ENCODE results near the gene GNAT2. TPM values are rescaled to one million over a fixed set of nuclear protein-coding genes. Genes with fewer than 3 reads are reported as not detected.

Gene GNAT2
- 0.38 TPM in 1 of 2 replicates, not detected in the other for total RNA-seq (ENCODE audit: low replicate concordance)

DNA sequence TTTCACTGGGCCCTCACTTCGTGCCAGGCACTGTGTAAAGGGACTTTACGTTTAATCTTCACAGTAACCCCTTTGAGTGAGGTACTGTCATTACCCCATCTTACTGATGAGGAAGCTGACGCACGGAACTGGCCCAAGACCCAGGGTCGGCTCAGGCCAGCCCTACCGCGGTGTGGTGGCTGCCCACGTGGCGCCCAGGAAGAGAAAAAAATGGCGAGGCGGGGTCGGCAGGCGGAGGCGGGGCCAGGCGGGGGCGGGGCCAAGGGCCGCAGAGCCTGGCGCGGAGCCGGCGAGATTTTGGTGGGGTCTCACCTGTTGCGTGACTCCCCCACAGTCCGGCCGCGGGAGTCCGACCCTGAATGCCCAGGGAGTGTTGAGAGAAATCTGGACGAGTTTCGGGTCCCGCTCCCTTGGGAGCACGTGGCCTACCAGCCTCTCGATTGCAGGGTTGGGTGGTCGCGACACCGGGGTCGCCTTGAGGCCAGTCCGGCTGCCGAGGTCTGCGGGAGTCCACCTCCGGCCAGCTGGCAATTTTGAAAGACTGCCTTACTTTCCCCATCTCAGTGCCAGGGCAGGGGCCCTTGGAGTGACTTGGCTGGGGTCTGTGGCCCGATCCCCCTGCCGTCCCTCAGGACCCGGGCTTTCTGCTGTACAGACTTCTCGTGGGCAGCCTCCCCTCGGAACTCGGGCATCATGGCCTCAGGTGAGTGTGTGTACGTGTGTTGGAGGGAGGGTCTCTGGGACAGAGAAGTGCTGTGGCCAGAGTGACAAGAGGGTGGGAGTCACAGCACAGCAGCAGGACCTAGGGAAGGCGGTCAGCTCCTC, at the start of gene GNAT2, which contains the start of gene AMPD2:
TSS of gene GNAT2 (minus strand) at position 41 of the 825 bp plus-strand sequence. CDS start 6,746 bp downstream, outside the sequence.
TSS of gene AMPD2 (plus strand) at position 262 of the 825 bp plus-strand sequence. CDS start 1,339 bp downstream, outside the sequence.

DNA sequence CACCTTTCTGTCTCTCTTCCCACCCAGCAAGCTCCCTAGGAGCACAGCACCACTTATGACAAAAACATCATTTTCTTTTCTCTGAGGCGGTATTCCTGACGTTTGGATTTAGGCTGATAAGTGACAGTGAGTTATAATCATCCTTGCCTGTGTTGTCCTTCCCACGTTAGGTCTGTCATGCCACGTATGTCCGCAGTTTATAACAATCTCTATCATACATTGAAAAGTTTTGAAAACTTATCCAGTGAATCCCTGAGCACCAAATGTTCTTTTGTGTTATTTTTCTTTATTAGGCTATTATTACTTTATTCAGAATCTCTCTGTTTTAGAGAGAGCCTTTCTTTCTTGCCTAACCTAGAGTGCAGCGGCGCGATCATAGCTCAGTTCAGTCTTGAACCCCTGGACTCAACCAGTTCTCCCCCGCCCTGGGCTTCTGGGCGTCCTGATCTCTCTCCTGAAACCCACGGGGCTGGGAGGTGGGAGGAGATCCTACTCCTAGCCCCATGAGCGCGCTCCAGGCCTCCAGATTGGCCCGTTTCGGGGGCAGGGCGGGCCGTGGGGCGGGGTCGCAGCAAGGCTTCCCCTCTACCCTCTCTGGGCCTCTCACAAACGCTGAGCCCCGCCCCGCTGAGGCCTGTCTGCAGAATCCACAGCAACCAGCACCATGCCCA, 48.2 kb upstream of the GNAT2 start, which contains the start of gene GSTM2:
TSS of gene GSTM2 (plus strand) at position 606 of the 671 bp plus-strand sequence. CDS start at position 665, 59 bp downstream.

DNA sequence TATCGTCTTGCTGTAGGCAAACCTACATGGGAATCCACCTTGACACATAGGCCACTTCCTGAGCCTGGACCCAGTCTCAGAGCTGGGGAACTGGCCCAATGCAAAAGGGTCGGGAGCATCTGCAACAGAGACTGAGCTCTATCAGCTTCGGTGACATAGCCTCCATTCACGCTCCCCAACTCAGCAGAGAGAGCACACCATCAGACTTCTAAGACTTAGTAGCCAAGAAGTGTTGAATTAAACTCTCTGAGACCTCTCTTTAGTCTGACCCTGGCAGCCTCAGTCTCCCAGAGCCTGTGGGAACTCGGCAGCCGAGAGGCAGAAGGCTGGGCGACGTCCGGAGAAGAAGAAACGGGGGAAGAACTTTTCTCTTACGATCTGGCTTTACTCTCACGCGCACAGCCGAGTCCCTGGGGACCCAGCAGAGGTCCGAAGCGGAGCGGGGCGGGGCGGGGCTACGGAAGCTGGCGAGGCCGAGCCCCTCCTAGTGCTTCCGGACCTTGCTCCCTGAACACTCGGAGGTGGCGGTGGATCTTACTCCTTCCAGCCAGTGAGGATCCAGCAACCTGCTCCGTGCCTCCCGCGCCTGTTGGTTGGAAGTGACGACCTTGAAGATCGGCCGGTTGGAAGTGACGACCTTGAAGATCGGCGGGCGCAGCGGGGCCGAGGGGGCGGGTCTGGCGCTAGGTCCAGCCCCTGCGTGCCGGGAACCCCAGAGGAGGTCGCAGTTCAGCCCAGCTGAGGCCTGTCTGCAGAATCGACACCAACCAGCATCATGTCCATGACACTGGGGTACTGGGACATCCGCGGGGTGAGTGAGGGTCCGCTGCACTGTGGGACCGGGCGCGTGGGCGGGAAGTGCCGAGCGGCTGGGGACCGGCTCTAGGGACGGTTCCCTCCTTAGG, 36.5 kb upstream of the GNAT2 start, which contains the start of gene GSTM4:
TSS of gene GSTM4 (plus strand) at position 485 of the 905 bp plus-strand sequence. CDS start at position 776, 291 bp downstream.

Other genes starting within 250 kb of the GNAT2 start
- 8.2 and 9.7 TPM in 2 replicates for gene SORT1, start 221.7 kb downstream of the GNAT2 start, total RNA-seq (ENCODE audit: low replicate concordance)
- 49.5 and 49.8 TPM in 2 replicates for gene PSMA5, start 193.2 kb downstream of the GNAT2 start, total RNA-seq (ENCODE audit: low replicate concordance)
- gene SYPL2, start 153.1 kb downstream of the GNAT2 start, total RNA-seq (ENCODE audit: low replicate concordance) = 1.8 TPM in 1 of 2 replicates, not detected in the other
- 0.90 and 2.0 TPM in 2 replicates for gene ATXN7L2, start 135.7 kb downstream of the GNAT2 start, total RNA-seq (ENCODE audit: low replicate concordance)
- gene CYB561D1, start 125.5 kb downstream of the GNAT2 start, total RNA-seq (ENCODE audit: low replicate concordance) = 3.2 and 4.3 TPM in 2 replicates
- 0.15 and 2.1 TPM in 2 replicates for gene AMIGO1, start 109.9 kb downstream of the GNAT2 start, total RNA-seq (ENCODE audit: low replicate concordance)
- not detected in 2 replicates for gene GPR61, start 79.7 kb downstream of the GNAT2 start, total RNA-seq (ENCODE audit: low replicate concordance)
- 13.0 and 13.8 TPM in 2 replicates for gene GNAI3, start 71.0 kb downstream of the GNAT2 start, total RNA-seq (ENCODE audit: low replicate concordance)
- gene AMPD2, start 221 bp upstream of the GNAT2 start, total RNA-seq (ENCODE audit: low replicate concordance) = 65.4 and 69.8 TPM in 2 replicates
- 5.7 and 9.9 TPM in 2 replicates for gene GSTM4, start 36.5 kb upstream of the GNAT2 start, total RNA-seq (ENCODE audit: low replicate concordance)
- 8.0 and 15.0 TPM in 2 replicates for gene GSTM2, start 48.4 kb upstream of the GNAT2 start, total RNA-seq (ENCODE audit: low replicate concordance)
- gene GSTM1, start 68.2 kb upstream of the GNAT2 start, total RNA-seq (ENCODE audit: low replicate concordance) = 6.1 and 8.8 TPM in 2 replicates
- 0.60 and 9.0 TPM in 2 replicates for gene GSTM5, start 92.6 kb upstream of the GNAT2 start, total RNA-seq (ENCODE audit: low replicate concordance)
- 37.6 and 107 TPM in 2 replicates for gene GSTM3, start 121.4 kb upstream of the GNAT2 start, total RNA-seq (ENCODE audit: low replicate concordance)
- not detected in 2 replicates for gene EPS8L3, start 144.3 kb upstream of the GNAT2 start, total RNA-seq (ENCODE audit: low replicate concordance)